AG04450 (cell line): ENCODE measurements around the gene RIC1. TPM values are rescaled to one million over a fixed set of nuclear protein-coding genes. Genes with fewer than 3 reads are reported as not detected.

Source experiments
- CTCF ChIA-PET: fragments of 300-600, 350-600 bp; formaldehyde crosslinking; extraction: SDS; loops from one replicate; lab custom pipeline; 2022; ENCODE audit warnings: antibody characterized with exemption, inconsistent platforms; lab: Charles Lee
- POLR2A ChIA-PET: fragments of 350-600 bp; formaldehyde crosslinking; extraction: SDS; loops from one replicate; lab custom pipeline; 2021; ENCODE audit warnings: antibody characterized with exemption, inconsistent platforms; lab: Yijun Ruan, JAX
- DNase-seq: peaks from one replicate; pipeline ENCODE4 v3.0.0-alpha.2; 2011; ENCODE audit warnings: low read depth, low spot score
- H3K27ac ChIP-seq: one replicate; pipeline ENCODE4 v1.5.1; 2012; ENCODE audit warnings: low read depth, low read length, control low read depth
- H3K27me3 ChIP-seq: one replicate; pipeline ENCODE4 v1.6.0; 2012; ENCODE audit warnings: low read length; ENCODE audit not compliant: control insufficient read depth, insufficient read depth
- H3K4me3 ChIP-seq: 2 replicates; pipeline ENCODE4 v1.5.1; 2011; ENCODE audit warnings: mild to moderate bottlenecking, low read depth, low read length, control low read depth
- H3K9me3 ChIP-seq: 2 replicates; pipeline ENCODE4 v1.5.1; 2012; ENCODE audit warnings: low read length; ENCODE audit not compliant: control insufficient read depth, insufficient read depth
- polyA plus RNA-seq: library from polyadenylated mRNA; depleted of rRNA; stranded (reverse); fragments of >200 nt; gene quantifications from 2 replicates; pipeline ENCODE4 v1.2.3, GENCODE V29; 2011
- TF ChIP-seq, protein P1 (sequence below): IDR thresholded peaks from 2 replicates; pipeline ENCODE4 v1.5.1; 2011; ENCODE audit warnings: low read depth, low read length, control low read depth, inconsistent platforms

The RIC1 gene
- polyA plus RNA-seq, 1 experiment = 65.4 TPM

DNA sequence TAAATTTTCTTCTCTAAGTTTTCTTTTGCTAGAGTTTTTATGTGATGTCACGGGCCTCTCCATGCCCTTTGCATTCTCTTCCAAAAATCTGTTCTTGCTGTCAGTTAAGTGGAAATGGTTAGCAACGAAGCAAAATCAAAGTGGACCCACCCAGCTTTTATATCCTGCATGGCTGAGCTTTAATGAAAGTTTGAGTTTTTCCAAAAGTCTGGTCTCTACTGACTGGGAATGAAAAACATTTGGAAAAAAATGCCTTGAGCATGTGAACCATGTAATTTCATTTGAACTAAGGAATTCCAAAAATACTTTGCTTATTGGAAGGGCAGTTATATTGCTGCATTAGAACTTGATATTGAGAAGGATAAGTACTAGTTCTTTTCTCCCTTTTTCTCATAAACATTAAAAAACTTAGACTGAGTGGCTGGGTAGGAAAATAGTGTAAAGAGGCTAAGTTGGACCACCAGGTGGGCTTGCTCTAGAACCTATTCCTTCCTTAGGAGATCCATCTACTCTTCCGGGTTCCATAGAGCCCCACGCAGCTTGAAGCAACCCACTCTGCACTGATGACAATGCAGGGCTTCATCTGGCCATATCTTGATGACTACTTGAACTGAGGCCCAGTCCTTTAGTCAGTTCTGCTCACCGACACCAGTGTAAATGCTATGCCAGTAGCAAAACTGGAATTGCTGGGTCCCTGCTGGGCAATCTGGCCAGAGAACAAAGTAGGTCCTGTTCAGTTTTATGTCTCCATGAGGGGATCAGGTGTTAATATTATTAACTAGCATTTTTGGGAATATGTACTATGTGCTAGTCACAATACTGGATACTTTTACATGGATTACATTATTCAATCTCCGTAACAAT is 17.4 kb upstream of the RIC1 start:
- no peak for DNase-seq
- H3K27me3 ChIP-seq = no peaks in the 10 kb centered on the region
- TF ChIP-seq, protein P1, sequence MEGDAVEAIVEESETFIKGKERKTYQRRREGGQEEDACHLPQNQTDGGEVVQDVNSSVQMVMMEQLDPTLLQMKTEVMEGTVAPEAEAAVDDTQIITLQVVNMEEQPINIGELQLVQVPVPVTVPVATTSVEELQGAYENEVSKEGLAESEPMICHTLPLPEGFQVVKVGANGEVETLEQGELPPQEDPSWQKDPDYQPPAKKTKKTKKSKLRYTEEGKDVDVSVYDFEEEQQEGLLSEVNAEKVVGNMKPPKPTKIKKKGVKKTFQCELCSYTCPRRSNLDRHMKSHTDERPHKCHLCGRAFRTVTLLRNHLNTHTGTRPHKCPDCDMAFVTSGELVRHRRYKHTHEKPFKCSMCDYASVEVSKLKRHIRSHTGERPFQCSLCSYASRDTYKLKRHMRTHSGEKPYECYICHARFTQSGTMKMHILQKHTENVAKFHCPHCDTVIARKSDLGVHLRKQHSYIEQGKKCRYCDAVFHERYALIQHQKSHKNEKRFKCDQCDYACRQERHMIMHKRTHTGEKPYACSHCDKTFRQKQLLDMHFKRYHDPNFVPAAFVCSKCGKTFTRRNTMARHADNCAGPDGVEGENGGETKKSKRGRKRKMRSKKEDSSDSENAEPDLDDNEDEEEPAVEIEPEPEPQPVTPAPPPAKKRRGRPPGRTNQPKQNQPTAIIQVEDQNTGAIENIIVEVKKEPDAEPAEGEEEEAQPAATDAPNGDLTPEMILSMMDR = no peak
- ChIA-PET POLR2A (no interaction called here), CTCF (interaction anchor here (1.3 to 3.6 kb wide), 2 partner anchors 11 to 21 kb away, joined by 5 to 26 read pairs; no protein-coding TSS in a partner anchor)
- no peak overlapping the region for H3K27ac ChIP-seq
- no peak overlapping the region for H3K4me3 ChIP-seq
- H3K9me3 ChIP-seq = no peaks in the 10 kb centered on the region

DNA sequence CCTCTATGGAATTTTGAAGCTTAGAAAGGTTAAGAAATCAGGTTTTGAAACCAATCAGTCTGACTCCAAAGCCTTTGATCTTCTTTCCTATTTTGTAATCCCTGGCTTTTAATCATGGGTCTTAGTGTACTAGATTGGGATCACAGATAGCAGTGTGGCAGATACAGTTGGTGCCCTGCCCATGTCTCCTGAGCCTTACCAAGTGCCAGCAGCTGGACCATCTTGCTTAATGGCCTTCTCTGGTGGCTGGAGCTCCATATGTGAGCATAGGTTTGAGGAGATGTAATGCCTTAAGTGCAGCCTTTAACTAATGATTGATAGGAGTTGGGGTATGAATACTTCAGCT is 16.7 kb upstream of the RIC1 start:
- no peak overlapping the region for H3K27ac ChIP-seq
- H3K4me3 ChIP-seq = no peak overlapping the region
- CTCF ChIA-PET = interaction anchor here (0.5 to 3.6 kb wide), 3 partner anchors 12 to 887 kb away, joined by 3 to 26 read pairs (median 5); no protein-coding TSS in a partner anchor
- H3K9me3 ChIP-seq = no peaks in the 10 kb centered on the region
- H3K27me3 ChIP-seq = no peaks in the 10 kb centered on the region
- POLR2A ChIA-PET = no interaction called here
- DNase-seq = no peak
- TF ChIP-seq, protein P1 = no peak

DNA sequence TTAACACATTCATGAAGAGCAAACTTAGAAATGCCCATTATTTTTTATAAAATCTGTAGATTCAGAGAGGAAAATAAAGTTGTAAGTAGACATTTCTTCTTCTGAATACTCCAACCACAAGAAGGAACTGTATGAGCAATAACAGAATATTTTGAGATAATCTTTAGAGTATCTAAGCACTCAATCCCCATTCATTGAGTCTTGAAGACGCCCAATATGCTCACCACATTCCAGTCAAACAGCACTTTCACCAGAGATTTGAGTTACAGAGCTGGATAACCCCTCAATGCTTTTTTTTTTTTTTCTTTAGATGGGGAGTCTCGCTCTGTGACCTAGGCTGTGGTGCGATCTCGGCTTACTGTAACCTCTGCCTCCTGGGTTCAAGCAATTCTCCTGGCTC is 14.7 kb upstream of the RIC1 start:
- H3K4me3 ChIP-seq = no peak overlapping the region
- H3K9me3 ChIP-seq = no peaks in the 10 kb centered on the region
- ChIA-PET POLR2A (no interaction called here), CTCF (interaction anchor here (0.8 kb wide), 1 partner anchor 24 kb away, joined by 3 read pairs; no protein-coding TSS in a partner anchor)
- no peaks in the 10 kb centered on the region for H3K27me3 ChIP-seq
- DNase-seq = no peak
- no peak overlapping the region for H3K27ac ChIP-seq
- TF ChIP-seq, protein P1 = no peak

DNA sequence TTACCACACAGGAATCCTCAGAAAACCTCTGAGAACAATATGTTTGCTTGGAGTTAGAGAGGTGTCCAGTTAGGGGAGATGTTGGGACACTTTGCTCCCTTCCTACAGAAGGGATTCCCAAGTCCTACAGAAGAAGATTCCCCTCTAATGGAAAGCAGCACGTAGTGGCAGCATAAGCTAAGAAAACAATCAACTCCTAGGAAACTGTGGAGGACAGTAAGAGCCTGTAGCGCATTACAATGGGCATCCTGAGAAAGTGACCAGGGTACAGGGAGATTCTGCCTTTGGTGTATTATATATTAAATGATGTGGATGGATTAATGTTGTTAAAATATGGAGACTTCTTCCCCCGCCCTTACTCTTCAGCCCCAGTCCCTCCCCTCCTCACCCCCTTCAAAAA is 13.9 kb upstream of the RIC1 start:
- DNase-seq = no peak
- TF ChIP-seq, protein P1 = no peak
- POLR2A ChIA-PET = no interaction called here
- no peaks in the 10 kb centered on the region for H3K27me3 ChIP-seq
- no peak overlapping the region for H3K4me3 ChIP-seq
- no peak overlapping the region for H3K27ac ChIP-seq
- no peaks in the 10 kb centered on the region for H3K9me3 ChIP-seq
- CTCF ChIA-PET = interaction anchor here (1.2 kb wide), 1 partner anchor 14 kb away, joined by 3 read pairs; no protein-coding TSS in a partner anchor

DNA sequence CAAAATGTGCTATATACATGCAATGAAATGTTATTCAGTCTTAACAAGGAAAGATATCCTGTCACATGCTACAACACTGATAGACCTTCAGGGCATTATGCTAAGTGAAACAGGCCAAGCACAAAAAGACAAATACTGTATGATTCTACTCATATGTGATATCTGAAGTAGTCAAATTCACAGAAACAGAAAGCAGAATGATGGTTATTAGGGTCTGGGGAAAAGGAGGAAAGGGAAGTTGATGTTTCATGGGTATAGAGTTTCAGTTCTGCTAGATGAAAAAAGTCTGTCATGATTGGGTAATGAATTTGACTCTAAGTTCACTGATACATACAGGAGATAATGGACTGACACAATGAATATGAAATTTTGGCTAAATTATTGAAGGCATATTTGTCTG is 11.2 kb upstream of the RIC1 start:
- POLR2A ChIA-PET = no interaction called here
- Histone ChIP-seq H3K9me3 (no peaks in the 10 kb centered on the region), H3K27ac (no peak overlapping the region), H3K27me3 (no peaks in the 10 kb centered on the region), H3K4me3 (no peak overlapping the region)
- TF ChIP-seq, protein P1 = no peak
- CTCF ChIA-PET = no interaction called here
- DNase-seq = no peak
